HepG2 (cell line): ENCODE measurements around the gene ANGPTL5. TPM values are rescaled to one million over a fixed set of nuclear protein-coding genes. Genes with fewer than 3 reads are reported as not detected.
A peak's percentile ranks its signal among the peaks of the same experiment; 100 is the strongest.

Experiments
- EED ChIP-seq: sonication (generic); formaldehyde crosslinking; IDR thresholded peaks from 2 replicates; pipeline ENCODE4 v1.5.0; 2020; ENCODE audit warnings: mild to moderate bottlenecking, missing genetic modification reagents
- HDAC1 ChIP-seq: sonication (generic); formaldehyde crosslinking; IDR thresholded peaks from 2 replicates; pipeline ENCODE4 v1.5.1; 2020; ENCODE audit warnings: mild to moderate bottlenecking, missing genetic modification reagents
- HOXA7 ChIP-seq: sonication (generic); formaldehyde crosslinking; IDR thresholded peaks from 2 replicates; pipeline ENCODE4 v1.8.1; 2022; ENCODE audit warnings: mild to moderate bottlenecking, missing genetic modification reagents, moderate library complexity
- KMT2A ChIP-seq: sonication (generic); formaldehyde crosslinking; IDR thresholded peaks from 2 replicates; pipeline ENCODE4 v1.4.0; 2020; ENCODE audit warnings: missing genetic modification reagents
- MAF1 ChIP-seq: sonication (generic); formaldehyde crosslinking; IDR thresholded peaks from 2 replicates; pipeline ENCODE4 v1.5.0; 2020; ENCODE audit warnings: missing genetic modification reagents, borderline replicate concordance
- MED1 ChIP-seq: sonication (generic); formaldehyde crosslinking; IDR thresholded peaks from 2 replicates; pipeline ENCODE4 v1.4.0; 2020; ENCODE audit warnings: missing genetic modification reagents
- PAF1 ChIP-seq: IDR thresholded peaks from 2 replicates; pipeline ENCODE4 v1.6.1; 2016; ENCODE audit warnings: missing genetic modification reagents, missing compliant biosample characterization
- PHF5A ChIP-seq: IDR thresholded peaks from one replicate; pipeline ENCODE4 v1.6.1; 2018; ENCODE audit warnings: low read depth, missing genetic modification reagents; ENCODE audit not compliant: unreplicated experiment
- SNAPC2 ChIP-seq: sonication (generic); formaldehyde crosslinking; IDR thresholded peaks from 2 replicates; pipeline ENCODE4 v1.8.1; 2022; ENCODE audit warnings: mild to moderate bottlenecking, missing genetic modification reagents
- SYNCRIP ChIP-seq: fragments of 200-400 bp; formaldehyde crosslinking; IDR thresholded peaks from 2 replicates; pipeline ENCODE4 v1.6.1; 2018; ENCODE audit warnings: mild to moderate bottlenecking, low read depth, low read length; ENCODE audit not compliant: insufficient read depth
- ZBTB20 ChIP-seq: sonication (generic); formaldehyde crosslinking; IDR thresholded peaks from 2 replicates; pipeline ENCODE4 v1.8.1; 2023; ENCODE audit warnings: missing genetic modification reagents, low read depth, mild to moderate bottlenecking, borderline replicate concordance
- ZEB1 ChIP-seq: IDR thresholded peaks from 2 replicates; pipeline ENCODE4 v1.6.1; 2012; ENCODE audit warnings: mild to moderate bottlenecking, low read depth, inconsistent platforms; ENCODE audit not compliant: insufficient replicate concordance
- ZFP37 ChIP-seq: sonication (generic); formaldehyde crosslinking; IDR thresholded peaks from 2 replicates; pipeline ENCODE4 v1.4.0; 2020; ENCODE audit warnings: missing genetic modification reagents, borderline replicate concordance
- ZGPAT ChIP-seq: IDR thresholded peaks from 2 replicates; pipeline ENCODE4 v1.6.1; 2016; ENCODE audit warnings: mild to moderate bottlenecking
- ZHX1 ChIP-seq: sonication (generic); formaldehyde crosslinking; IDR thresholded peaks from 2 replicates; pipeline ENCODE4 v1.8.1; 2022; ENCODE audit warnings: low read depth, mild to moderate bottlenecking, missing genetic modification reagents
- ZNF224 ChIP-seq: sonication (generic); formaldehyde crosslinking; IDR thresholded peaks from 2 replicates; pipeline ENCODE4 v1.5.0; 2020; ENCODE audit warnings: mild to moderate bottlenecking, missing genetic modification reagents
- ZNF296 ChIP-seq: sonication (generic); formaldehyde crosslinking; conservative IDR thresholded peaks from 2 replicates; pipeline ENCODE4 v1.5.0; 2020; ENCODE audit warnings: mild to moderate bottlenecking, missing genetic modification reagents
- ZNF468 ChIP-seq: sonication (generic); formaldehyde crosslinking; IDR thresholded peaks from 2 replicates; pipeline ENCODE4 v1.8.0; 2022; ENCODE audit warnings: mild to moderate bottlenecking, moderate library complexity, missing genetic modification reagents
- ZNF562 ChIP-seq: sonication (generic); formaldehyde crosslinking; IDR thresholded peaks from 2 replicates; pipeline ENCODE4 v1.8.0; 2022; ENCODE audit warnings: missing genetic modification reagents, borderline replicate concordance
- ZNF607 ChIP-seq: sonication (generic); formaldehyde crosslinking; IDR thresholded peaks from 2 replicates; pipeline ENCODE4 v1.5.1; 2020; ENCODE audit warnings: missing genetic modification reagents, mild to moderate bottlenecking, borderline replicate concordance
- polyA plus RNA-seq, 8 experiments: library from polyadenylated mRNA; depleted of rRNA in 3 of 8; stranded (reverse) in 7 of 8; unstranded in 1 of 8; fragments of >200 nt; fragmentation: Illumina TruSeq in 4 of 8; extraction: Trizol in 4 of 8; gene quantifications; 2 replicates each; pipeline versions ENCODE4 v1.2.1 to v1.2.3, GENCODE V29; 2011 to 2016; ENCODE audit warnings: low read depth in 4 of 8, missing spikeins in 1 of 8, mixed read lengths in 1 of 8; ENCODE audit not compliant: insufficient read depth in 1 of 8
- total RNA-seq, 5 experiments: library from RNA; depleted of rRNA; stranded (reverse); fragments of >200 nt; fragmentation: Illumina TruSeq; extraction: Trizol; gene quantifications; 2 replicates each; pipeline ENCODE4 v1.2.3, GENCODE V29; 2016; ENCODE audit warnings: low read depth in 1 of 5
- TF ChIP-seq, protein P1 (sequence below): sonication (generic); formaldehyde crosslinking; IDR thresholded peaks from 2 replicates; pipeline ENCODE4 v1.9.0; 2021; ENCODE audit warnings: missing genetic modification reagents, mild to moderate bottlenecking, borderline replicate concordance

Gene ANGPTL5
- total and polyA plus RNA-seq, 2 of the 13 experiments (the other 11 are each of a cell fraction or from before 2014, with no cell fraction given): not detected

DNA sequence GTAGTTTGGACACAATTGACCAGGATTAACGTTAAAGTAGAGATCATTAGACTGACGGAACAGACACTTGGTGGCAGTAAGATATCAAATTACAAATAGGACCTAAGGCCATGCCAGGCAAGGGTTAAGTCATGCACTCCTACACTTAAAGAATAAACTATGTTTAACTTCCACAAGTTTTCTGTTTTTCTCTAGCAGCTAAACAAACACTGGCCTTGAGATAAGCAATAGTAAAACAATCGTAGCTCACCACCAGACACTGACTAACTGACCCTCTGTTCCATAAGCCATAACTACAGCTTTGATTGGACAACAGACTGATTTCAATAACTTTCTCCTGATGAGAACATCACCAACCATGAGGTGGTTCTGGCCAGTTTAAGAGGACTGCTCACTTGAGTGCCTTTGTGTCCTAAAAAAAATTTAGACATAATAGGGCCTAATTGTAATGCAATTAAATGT, 3.5 kb downstream of the ANGPTL5 start (continued):
- no peak for TF ChIP-seq EED (CRISPR knock-in tag)
- TF ChIP-seq MED1 (CRISPR knock-in tag): no peak
- no peak for TF ChIP-seq MAF1
- no peak for TF ChIP-seq ZNF468 (CRISPR knock-in tag)
- no peak for TF ChIP-seq PHF5A (CRISPR knock-in tag)
- no peak for TF ChIP-seq SNAPC2 (CRISPR knock-in tag)
- TF ChIP-seq, protein P1, sequence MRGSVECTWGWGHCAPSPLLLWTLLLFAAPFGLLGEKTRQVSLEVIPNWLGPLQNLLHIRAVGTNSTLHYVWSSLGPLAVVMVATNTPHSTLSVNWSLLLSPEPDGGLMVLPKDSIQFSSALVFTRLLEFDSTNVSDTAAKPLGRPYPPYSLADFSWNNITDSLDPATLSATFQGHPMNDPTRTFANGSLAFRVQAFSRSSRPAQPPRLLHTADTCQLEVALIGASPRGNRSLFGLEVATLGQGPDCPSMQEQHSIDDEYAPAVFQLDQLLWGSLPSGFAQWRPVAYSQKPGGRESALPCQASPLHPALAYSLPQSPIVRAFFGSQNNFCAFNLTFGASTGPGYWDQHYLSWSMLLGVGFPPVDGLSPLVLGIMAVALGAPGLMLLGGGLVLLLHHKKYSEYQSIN (CRISPR knock-in tag): no peak
- no peak for TF ChIP-seq ZNF562 (CRISPR knock-in tag)
- TF ChIP-seq HDAC1: peak; percentile 27; the same call in 1 of the 2 replicates
- no peak for TF ChIP-seq ZNF224 (CRISPR knock-in tag)
- TF ChIP-seq ZNF296: no peak
- TF ChIP-seq ZNF607 (CRISPR knock-in tag): no peak
- no peak for TF ChIP-seq KMT2A
- TF ChIP-seq SYNCRIP: no peak
- no peak for TF ChIP-seq ZFP37 (CRISPR knock-in tag)
- 0 out of 2 replicates have a peak, but pooled peaks have one; percentile 32 for TF ChIP-seq ZGPAT (CRISPR knock-in tag)
- TF ChIP-seq ZEB1: no peak
- no peak for TF ChIP-seq ZBTB20
- TF ChIP-seq HOXA7 (CRISPR knock-in tag): no peak
- TF ChIP-seq PAF1 (CRISPR knock-in tag): no peak
- TF ChIP-seq ZHX1: no peak
